ENCODE measurements around the gene NOXO1. TPM values are rescaled to one million over a fixed set of nuclear protein-coding genes. Genes with fewer than 3 reads are reported as not detected.

Gene NOXO1
- total RNA-seq, 1 donor from 2014 or later: 1.6 TPM

GRCh38 chr16:2008631-2009163 lies 27.4 kb upstream of the NOXO1 start:
- no peaks in the 10 kb centered on the region for H3K27me3 ChIP-seq (ENCODE audit: control insufficient read depth, insufficient read depth, low read length)
- DNase-seq (ENCODE audit: low read depth) (no peak), FAIRE-seq (no peak)
- H3K36me3 ChIP-seq (ENCODE audit: control insufficient read depth, insufficient read depth, low read length): peaks cover 23% of the 10 kb centered on the region
- TF ChIP-seq CTCF (IDR thresholded peaks at IDR 0.05; ENCODE audit: insufficient read depth, low read length, severe bottlenecking): no peak
- peak overlapping the region; percentile 59 for H3K4me3 ChIP-seq (ENCODE audit: low read depth, low read length)

- Histone ChIP-seq H3K27me3 (ENCODE audit: control insufficient read depth, insufficient read depth, low read length) (no peaks in the 10 kb centered on the region), H3K36me3 (ENCODE audit: control insufficient read depth, insufficient read depth, low read length) (peaks cover 29% of the 10 kb centered on the region)
Measured at GRCh38 chr16:2008009-2008526, 26.8 kb upstream of the NOXO1 start.

DNA sequence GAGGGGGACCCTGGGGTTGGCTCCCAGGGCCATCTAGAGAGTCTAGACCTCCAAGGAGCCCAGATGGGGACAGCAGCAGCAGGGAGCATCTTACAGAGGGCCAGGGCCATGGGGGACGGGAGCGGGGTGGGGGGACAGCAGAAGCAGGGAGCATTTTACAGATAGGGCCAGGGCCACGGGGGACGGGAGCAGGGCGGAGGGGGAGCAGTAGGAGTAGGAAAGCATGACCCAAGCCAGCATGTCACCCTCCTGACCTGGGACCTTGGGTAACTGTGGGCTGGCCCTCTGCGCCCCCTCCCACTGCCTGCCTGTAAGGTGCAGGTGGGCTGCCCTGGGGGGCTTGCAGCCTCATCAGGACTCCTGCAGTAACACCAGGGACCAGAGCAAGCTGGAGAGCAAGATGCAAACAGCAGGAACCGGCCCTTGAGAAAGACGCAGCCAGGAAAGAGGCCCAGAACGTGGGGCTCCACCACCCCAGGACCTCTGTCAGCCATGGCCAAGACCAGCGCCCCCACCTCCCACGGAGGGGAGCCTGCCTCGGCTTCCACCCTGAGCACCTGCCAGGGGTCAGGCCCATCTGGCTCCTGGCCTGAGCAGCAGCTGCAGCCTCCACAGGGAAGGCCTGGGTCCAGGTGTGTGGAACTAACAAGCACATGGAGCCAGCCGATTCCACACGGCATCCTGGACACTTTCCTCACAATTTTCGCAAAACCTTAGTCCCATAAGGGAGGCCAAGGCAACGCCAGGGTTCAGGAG lies 26.0 kb upstream of the NOXO1 start:
- Histone ChIP-seq H3K36me3 (ENCODE audit: control insufficient read depth, insufficient read depth, low read length) (peaks cover 37% of the 10 kb centered on the region), H3K4me3 (ENCODE audit: low read depth, low read length) (peak overlapping the region; percentile 59), H3K27me3 (ENCODE audit: control insufficient read depth, insufficient read depth, low read length) (no peaks in the 10 kb centered on the region)
- no peak for DNase-seq (ENCODE audit: low read depth)
- no peak for TF ChIP-seq CTCF (IDR thresholded peaks at IDR 0.05; ENCODE audit: insufficient read depth, low read length, severe bottlenecking)
- FAIRE-seq: no peak

More at GRCh38 chr16:2008009-2008526, 26.8 kb upstream of the NOXO1 start:
- FAIRE-seq (peak; percentile 87), DNase-seq (ENCODE audit: low read depth) (peak; percentile 86)
- peak overlapping the region; percentile 59 for H3K4me3 ChIP-seq (ENCODE audit: low read depth, low read length)
- TF ChIP-seq CTCF (IDR thresholded peaks at IDR 0.05; ENCODE audit: insufficient read depth, low read length, severe bottlenecking): no peak

DNA sequence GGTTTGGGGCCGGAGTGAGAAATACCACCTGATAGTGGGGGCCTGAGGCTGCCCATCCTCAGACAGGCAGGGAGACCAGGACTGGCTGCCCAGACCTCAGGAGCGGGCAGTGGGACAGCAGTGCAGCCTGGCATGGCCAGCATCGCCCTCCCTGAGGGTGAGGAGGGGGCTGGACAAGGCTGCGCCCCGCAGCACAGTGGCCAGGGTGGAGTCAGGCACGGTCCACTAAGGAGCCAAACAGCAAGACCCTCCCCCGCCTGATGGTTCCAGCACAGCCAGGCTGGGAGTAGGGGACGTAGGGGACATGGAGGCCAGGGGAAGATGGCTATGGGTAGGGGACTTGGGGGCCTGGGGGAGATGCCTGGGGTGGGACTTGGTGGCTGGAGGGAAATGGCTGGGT lies 25.0 kb upstream of the NOXO1 start:
- no peaks in the 10 kb centered on the region for H3K27me3 ChIP-seq (ENCODE audit: control insufficient read depth, insufficient read depth, low read length)
- no peak for DNase-seq (ENCODE audit: low read depth)
- TF ChIP-seq CTCF (IDR thresholded peaks at IDR 0.05; ENCODE audit: insufficient read depth, low read length, severe bottlenecking): no peak
- no peak for FAIRE-seq
- no peak overlapping the region for H3K4me3 ChIP-seq (ENCODE audit: low read depth, low read length)
- peaks cover 46% of the 10 kb centered on the region for H3K36me3 ChIP-seq (ENCODE audit: control insufficient read depth, insufficient read depth, low read length)

- H3K4me3 ChIP-seq (ENCODE audit: low read depth, low read length): no peak overlapping the region
- DNase-seq (ENCODE audit: low read depth) (no peak), FAIRE-seq (no peak)
- TF ChIP-seq CTCF (IDR thresholded peaks at IDR 0.05; ENCODE audit: insufficient read depth, low read length, severe bottlenecking): no peak
- peaks cover 49% of the 10 kb centered on the region for H3K36me3 ChIP-seq (ENCODE audit: control insufficient read depth, insufficient read depth, low read length)
- H3K27me3 ChIP-seq (ENCODE audit: control insufficient read depth, insufficient read depth, low read length): no peaks in the 10 kb centered on the region
Measured at GRCh38 chr16:2005646-2006045, 24.4 kb upstream of the NOXO1 start.
